Smooth muscle cell (in vitro differentiated cells): Measurements from ENCODE around the gene ARMC9. TPM values are rescaled to one million over a fixed set of nuclear protein-coding genes. Genes with fewer than 3 reads are reported as not detected.

ENCODE experiments used
- DNase-seq: peaks from one replicate; lab custom pipeline; 2025; ENCODE audit not compliant: unreplicated experiment; lab: John Stamatoyannopoulos, UW
- H2AFZ ChIP-seq: fragments of 200-600 bp; sonication (generic); 2 replicates; pipeline ENCODE4 v1.6.0; 2016; ENCODE audit warnings: antibody characterized with exemption, low read depth, mild to moderate bottlenecking
- H3F3A ChIP-seq: fragments of 200-600 bp; sonication (generic); 2 replicates; pipeline ENCODE4 v1.6.0; 2017; ENCODE audit warnings: antibody characterized with exemption, low read depth
- H3K27ac ChIP-seq: fragments of 200-600 bp; sonication (generic); 2 replicates; pipeline ENCODE4 v1.5.1; 2016; ENCODE audit warnings: low read depth, mild to moderate bottlenecking
- H3K27me3 ChIP-seq: fragments of 200-600 bp; sonication (generic); 2 replicates; pipeline ENCODE4 v1.6.1; 2016; ENCODE audit warnings: low read depth, mild to moderate bottlenecking
- H3K36me3 ChIP-seq: fragments of 200-600 bp; sonication (generic); 2 replicates; pipeline ENCODE4 v1.5.1; 2016; ENCODE audit warnings: low read depth
- H3K4me1 ChIP-seq: fragments of 200-600 bp; sonication (generic); 2 replicates; pipeline ENCODE4 v1.5.1; 2016; ENCODE audit warnings: low read depth
- H3K4me2 ChIP-seq: fragments of 200-600 bp; sonication (generic); 2 replicates; pipeline ENCODE4 v1.6.0; 2016; ENCODE audit warnings: mild to moderate bottlenecking
- H3K4me3 ChIP-seq: fragments of 200-600 bp; sonication (generic); 2 replicates; pipeline ENCODE4 v1.5.1; 2016; ENCODE audit warnings: mild to moderate bottlenecking
- H3K79me2 ChIP-seq: fragments of 200-600 bp; sonication (generic); 2 replicates; pipeline ENCODE4 v1.6.0; 2016; ENCODE audit warnings: low read depth, mild to moderate bottlenecking
- H3K9ac ChIP-seq: fragments of 200-600 bp; sonication (generic); 2 replicates; pipeline ENCODE4 v1.6.0; 2016; ENCODE audit warnings: low read depth
- H3K9me3 ChIP-seq: fragments of 200-600 bp; sonication (generic); replicated peaks from 2 replicates; pipeline ENCODE4 v1.5.1; 2016; ENCODE audit warnings: low read depth
- H4K20me1 ChIP-seq: fragments of 200-600 bp; sonication (generic); 2 replicates; pipeline ENCODE4 v1.6.0; 2016; ENCODE audit warnings: low read depth
- WGBS: methylation state at CpG from one replicate; pipeline ENCODE4 v1.1.7; 2016; ENCODE audit warnings: low lambda C conversion rate; 5-methylcytosine and 5-hydroxymethylcytosine counted together
- polyA plus RNA-seq: library from polyadenylated mRNA; unstranded; fragments of >200 nt; fragmentation: Nextera tagmentation; extraction: Ambion mirVana; gene quantifications from 2 replicates; pipeline ENCODE4 v1.2.1, GENCODE V29; 2016
- total RNA-seq: library from RNA; depleted of rRNA; stranded (reverse); fragments of >200 nt; gene quantifications from 2 replicates; pipeline ENCODE4 v1.2.3, GENCODE V29; 2014
- TF ChIP-seq, protein P1 (sequence below): fragments of 200-600 bp; sonication (generic); IDR thresholded peaks from 2 replicates; pipeline ENCODE4 v1.5.1; 2017; ENCODE audit warnings: borderline replicate concordance, mild to moderate bottlenecking, antibody characterized with exemption; ENCODE audit not compliant: insufficient read depth, poor library complexity, severe bottlenecking

ARMC9 gene
- total and polyA plus RNA-seq, 2 experiments from 2014 or later: 34.7 to 51.0 TPM

DNA sequence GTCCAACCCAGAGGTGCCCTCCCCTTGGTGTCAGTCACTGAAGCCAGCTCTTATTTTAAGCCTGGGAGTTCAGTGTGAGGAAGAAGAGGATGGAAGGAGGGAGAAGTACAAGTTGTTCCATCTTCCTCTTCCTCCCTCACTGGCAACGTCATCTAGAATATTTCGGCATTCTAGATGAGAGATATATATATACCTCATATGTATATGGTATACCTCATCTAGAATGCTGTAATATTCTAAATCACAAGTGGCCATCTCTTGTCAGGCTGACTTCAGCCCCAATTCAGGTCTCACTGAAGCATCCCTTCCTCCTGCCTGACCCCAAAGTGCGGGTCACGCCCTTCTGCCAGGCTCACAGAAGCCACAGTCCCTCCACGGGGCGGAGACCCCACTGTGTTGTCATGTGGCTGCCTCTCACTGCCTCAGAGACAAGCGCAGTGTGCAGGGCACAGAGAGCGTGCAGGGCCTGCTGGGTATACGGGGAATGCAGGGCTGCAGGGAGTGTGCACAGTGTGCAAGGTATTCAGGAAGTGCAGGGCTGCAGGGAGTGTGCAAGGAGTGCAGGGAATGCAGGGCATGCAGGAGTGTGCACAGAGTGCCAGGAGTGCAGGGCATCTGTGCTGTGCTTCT is 164.2 kb downstream of the ARMC9 start:
- Histone ChIP-seq H3K27ac (no peak overlapping the region), H3K9ac (no peak overlapping the region)
- no peak for DNase-seq

DNA sequence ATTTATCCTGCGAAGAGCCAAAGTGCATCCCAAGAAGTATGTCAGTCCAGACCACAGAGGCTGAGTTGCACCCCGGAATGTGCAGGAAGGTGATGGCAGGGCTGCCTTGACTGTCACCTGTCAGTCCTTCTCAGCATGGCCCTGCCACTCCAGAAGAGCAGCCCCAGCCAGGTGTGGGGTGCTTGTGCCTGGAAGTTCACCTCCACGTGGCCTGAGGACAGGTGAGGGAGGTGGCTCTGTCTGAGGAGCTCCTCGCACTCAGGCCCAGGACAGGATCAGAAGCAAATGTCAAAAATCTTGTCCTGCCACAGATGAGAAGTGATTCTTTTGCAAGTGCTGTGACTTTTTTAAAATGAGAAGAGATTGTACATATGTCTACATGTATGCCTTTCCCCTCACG is 165.6 kb downstream of the ARMC9 start:
- H3K79me2 ChIP-seq: no peaks in the 10 kb centered on the region
- H3K9ac ChIP-seq: no peak overlapping the region
- TF ChIP-seq, protein P1, sequence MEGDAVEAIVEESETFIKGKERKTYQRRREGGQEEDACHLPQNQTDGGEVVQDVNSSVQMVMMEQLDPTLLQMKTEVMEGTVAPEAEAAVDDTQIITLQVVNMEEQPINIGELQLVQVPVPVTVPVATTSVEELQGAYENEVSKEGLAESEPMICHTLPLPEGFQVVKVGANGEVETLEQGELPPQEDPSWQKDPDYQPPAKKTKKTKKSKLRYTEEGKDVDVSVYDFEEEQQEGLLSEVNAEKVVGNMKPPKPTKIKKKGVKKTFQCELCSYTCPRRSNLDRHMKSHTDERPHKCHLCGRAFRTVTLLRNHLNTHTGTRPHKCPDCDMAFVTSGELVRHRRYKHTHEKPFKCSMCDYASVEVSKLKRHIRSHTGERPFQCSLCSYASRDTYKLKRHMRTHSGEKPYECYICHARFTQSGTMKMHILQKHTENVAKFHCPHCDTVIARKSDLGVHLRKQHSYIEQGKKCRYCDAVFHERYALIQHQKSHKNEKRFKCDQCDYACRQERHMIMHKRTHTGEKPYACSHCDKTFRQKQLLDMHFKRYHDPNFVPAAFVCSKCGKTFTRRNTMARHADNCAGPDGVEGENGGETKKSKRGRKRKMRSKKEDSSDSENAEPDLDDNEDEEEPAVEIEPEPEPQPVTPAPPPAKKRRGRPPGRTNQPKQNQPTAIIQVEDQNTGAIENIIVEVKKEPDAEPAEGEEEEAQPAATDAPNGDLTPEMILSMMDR: no peak
- H3K27ac ChIP-seq: peak overlapping the region; percentile 85
- no peak for DNase-seq
- H3K36me3 ChIP-seq: no peaks in the 10 kb centered on the region
- H3K27me3 ChIP-seq: no peaks in the 10 kb centered on the region
- H3K4me3 ChIP-seq: no peak overlapping the region
- H3K9me3 ChIP-seq: no peaks in the 10 kb centered on the region
- no peak overlapping the region for H3K4me2 ChIP-seq
- H3K4me1 ChIP-seq: peaks cover 12% of the 10 kb centered on the region
- 99% methylated on average over 5 of the region's 5 CpGs for WGBS
- no peak overlapping the region for H2AFZ ChIP-seq
- no peaks in the 10 kb centered on the region for H4K20me1 ChIP-seq
- peaks cover 13% of the 10 kb centered on the region for H3F3A ChIP-seq

More for the DNA sequence above, 164.2 kb downstream of the ARMC9 start:
- Histone ChIP-seq H3K79me2 (no peaks in the 10 kb centered on the region), H3F3A (peaks cover 13% of the 10 kb centered on the region), H3K36me3 (no peaks in the 10 kb centered on the region), H3K4me3 (no peak overlapping the region), H3K9me3 (no peaks in the 10 kb centered on the region), H2AFZ (no peak overlapping the region), H3K4me1 (peaks cover 12% of the 10 kb centered on the region), H3K27me3 (no peaks in the 10 kb centered on the region), H3K4me2 (no peak overlapping the region), H4K20me1 (no peaks in the 10 kb centered on the region)
- 93% methylated on average over 9 of the region's 9 CpGs for WGBS
- TF ChIP-seq, protein P1: no peak

DNA sequence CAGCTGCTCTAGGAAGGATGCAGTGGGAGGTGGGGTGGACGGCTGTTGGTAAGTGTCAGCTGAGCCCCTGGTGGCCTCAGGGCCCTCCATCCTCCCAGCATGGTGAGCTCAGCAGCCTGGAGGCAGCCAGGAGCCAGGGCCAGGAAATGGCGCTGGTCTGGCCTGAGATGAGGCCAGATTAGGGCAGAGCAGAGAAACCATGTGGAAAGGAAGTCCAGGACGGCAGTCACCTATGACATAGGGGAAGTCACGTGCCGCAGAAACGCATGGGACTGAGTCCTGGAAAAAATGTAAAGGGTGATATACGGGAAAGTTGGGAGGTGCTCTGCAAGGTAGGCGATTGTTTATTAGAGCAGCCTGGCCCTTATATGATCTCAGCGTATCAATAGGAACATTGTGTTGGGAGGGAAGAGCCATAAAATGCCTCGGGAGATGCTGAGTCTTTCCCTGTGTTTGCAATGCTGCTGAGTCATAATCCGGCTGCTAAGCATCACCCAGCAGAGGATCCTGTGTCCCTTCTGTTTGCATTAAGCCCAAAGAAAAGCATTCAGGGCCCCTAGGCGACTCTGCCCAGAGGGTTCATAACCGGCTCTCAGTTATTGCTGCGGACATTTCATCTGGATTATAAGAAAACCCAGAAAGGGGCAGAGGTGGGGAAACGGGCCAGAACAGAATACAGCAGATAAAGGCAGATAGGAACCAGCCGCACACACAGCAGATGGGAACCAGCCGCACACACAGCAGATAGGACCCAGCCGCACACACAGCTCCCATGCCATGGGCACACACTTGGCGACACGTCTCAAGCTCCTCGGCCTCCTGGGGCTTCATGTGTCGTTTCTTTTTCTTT is 166.8 kb downstream of the ARMC9 start:
- H3K4me2 ChIP-seq: peak overlapping the region; percentile 64

More for the DNA sequence above, 166.8 kb downstream of the ARMC9 start:
- peak overlapping the region; percentile 85 for H3K27ac ChIP-seq
- H3K27me3 ChIP-seq: no peaks in the 10 kb centered on the region
- H4K20me1 ChIP-seq: no peaks in the 10 kb centered on the region
- H3K9ac ChIP-seq: peak overlapping the region; percentile 26
- H3K4me3 ChIP-seq: peak overlapping the region; percentile 9
- TF ChIP-seq, protein P1: no peak
- H3K79me2 ChIP-seq: no peaks in the 10 kb centered on the region
- H3K36me3 ChIP-seq: no peaks in the 10 kb centered on the region
- H3K9me3 ChIP-seq: no peaks in the 10 kb centered on the region
- DNase-seq: peak; percentile 47
- peak overlapping the region; percentile 58 for H2AFZ ChIP-seq
- H3F3A ChIP-seq: peaks cover 13% of the 10 kb centered on the region
- peaks cover 17% of the 10 kb centered on the region for H3K4me1 ChIP-seq
- WGBS: 18% methylated on average over 22 of the region's 22 CpGs
